Lower leg skin (tissue), 4 donors: ENCODE results near the gene AZGP1. TPM values are rescaled to one million over a fixed set of nuclear protein-coding genes. Genes with fewer than 3 reads are reported as not detected.

ENCODE experiments used
- DNase-seq, 2 donors: peaks; one replicate each; pipeline ENCODE4 v3.0.0-alpha.2; 2019; ENCODE audit warnings: low spot score in 2 of 2
- H3K4me3 ChIP-seq: fragments of 200-600 bp; sonication (generic); 2 replicates; pipeline ENCODE4 v1.5.1; 2017; ENCODE audit warnings: mild to moderate bottlenecking, low read depth; ENCODE audit not compliant: poor library complexity, severe bottlenecking
- CTCF ChIP-seq, 3 donors: fragments of 450-650 bp; IDR thresholded peaks; one replicate each; pipeline ENCODE4 v1.5.1; 2016; ENCODE audit warnings: antibody characterized with exemption in 3 of 3, mild to moderate bottlenecking in 3 of 3, moderate library complexity in 2 of 3
- POLR2A ChIP-seq, 2 donors: fragments of 450-650 bp; IDR thresholded peaks; one replicate each; pipeline ENCODE4 v1.6.1; 2016 to 2017; ENCODE audit warnings: antibody characterized with exemption in 2 of 2, mild to moderate bottlenecking in 1 of 2, moderate library complexity in 1 of 2
- WGBS, 2 donors: methylation state at CpG; one replicate each; pipeline ENCODE4 v1.1.5; 2018; 5-methylcytosine and 5-hydroxymethylcytosine counted together
- intact Hi-C: fragments of 100-400 bp; cut with DNase I; formaldehyde crosslinking; loops from one replicate; pipeline ENCODE4 v1.15.0; 2023; ENCODE audit warnings: low total_unique reads
- total RNA-seq, 4 donors: library from RNA; depleted of rRNA; stranded (reverse); fragments of >200 nt; gene quantifications; one replicate each; pipeline ENCODE4 v1.1.0, GENCODE V29; 2016

AZGP1 gene
- 1,000 to 10,000 TPM in 2 of 4 donors, 100 to 1,000 TPM in 2; 519 to 1,357 (median 824) TPM for total RNA-seq

- no peak within 1 kb of the TSS for H3K4me3 ChIP-seq
- 59 to 68% methylated on average over 5 of the region's 5 CpGs for WGBS, 2 donors
- TF ChIP-seq CTCF (IDR thresholded peaks at IDR 0.05) (no peak), POLR2A (IDR thresholded peaks at IDR 0.05) (no peak)
- no peak for DNase-seq
- intact Hi-C loops = no loop called here
Measured at GRCh38 chr7:99975782-99976521, at the start of gene AZGP1. AZGP1 (minus strand) TSS chr7:99976031; CDS start chr7:99976020, 11 bp downstream.

GRCh38 chr7:100024020-100024619 lies 48.3 kb upstream of the AZGP1 start:
- intact Hi-C loops = no loop called here
- TF ChIP-seq CTCF (IDR thresholded peaks at IDR 0.05) (no peak), POLR2A (IDR thresholded peaks at IDR 0.05) (no peak)
- H3K4me3 ChIP-seq = no peak overlapping the region
- 81 to 84% methylated on average over 12 of the region's 12 CpGs for WGBS, 2 donors
- no peak for DNase-seq

- TF ChIP-seq CTCF (IDR thresholded peaks at IDR 0.05) (no peak), POLR2A (IDR thresholded peaks at IDR 0.05) (no peak)
- WGBS, 2 donors = 79 to 83% methylated on average over 12 of the region's 12 CpGs
- intact Hi-C loops = no loop called here
- no peak overlapping the region for H3K4me3 ChIP-seq
- no peak for DNase-seq
Measured at GRCh38 chr7:100023526-100023925, 47.7 kb upstream of the AZGP1 start.

GRCh38 chr7:100022621-100023020 lies 46.8 kb upstream of the AZGP1 start:
- no peak for TF ChIP-seq POLR2A (IDR thresholded peaks at IDR 0.05)
- no peak for TF ChIP-seq CTCF (IDR thresholded peaks at IDR 0.05)
- H3K4me3 ChIP-seq = no peak overlapping the region
- WGBS, 2 donors = 42 to 56% methylated on average over 5 of the region's 5 CpGs
- peak; percentile 59 to 65 for DNase-seq
- intact Hi-C loops = no loop called here

GRCh38 chr7:100021297-100021696 lies 45.5 kb upstream of the AZGP1 start:
- WGBS, 2 donors = 53 to 79% methylated on average over 3 of the region's 3 CpGs
- TF ChIP-seq CTCF (IDR thresholded peaks at IDR 0.05) (no peak), POLR2A (IDR thresholded peaks at IDR 0.05) (no peak)
- peak in 1 of 2 donors; percentile 64 for DNase-seq
- intact Hi-C loops = no loop called here
- H3K4me3 ChIP-seq = no peak overlapping the region
